Measurements from ENCODE around the gene NADK2. TPM values are rescaled to one million over a fixed set of nuclear protein-coding genes. Genes with fewer than 3 reads are reported as not detected.
A peak's percentile ranks its signal among the peaks of the same experiment; 100 is the strongest.

NADK2 gene
- total and polyA plus RNA-seq, 9 donors = 13.5 to 46.7 (median 26.4) TPM

GRCh38 chr5:36252722-36253365 lies 11.1 kb upstream of the NADK2 start:
- intact Hi-C loops (cut with DNase I) = no loop called here
- Histone ChIP-seq H3K27ac (peak overlapping the region in 1 of 2 donors; percentile 13), H3K4me3 (no peak overlapping the region), H3K4me1 (ENCODE audit: insufficient read depth) (no peaks in the 10 kb centered on the region), H3K27me3 (no peaks in the 10 kb centered on the region), H3K36me3 (no peaks in the 10 kb centered on the region), H3K9me3 (no peaks in the 10 kb centered on the region)
- WGBS, 3 donors = 47 to 49% (median 47%) methylated on average over 3 of the region's 3 CpGs
- DNase-seq = no peak
- no peak for TF ChIP-seq EP300 (IDR thresholded peaks at IDR 0.05)
- no peak for TF ChIP-seq CTCF (IDR thresholded peaks at IDR 0.05)

GRCh38 chr5:36251218-36251617 lies 9.5 kb upstream of the NADK2 start:
- WGBS, 3 donors = 93 to 96% (median 94%) methylated on average over 3 of the region's 3 CpGs

GRCh38 chr5:36250427-36250826 lies 8.7 kb upstream of the NADK2 start:
- Histone ChIP-seq H3K9me3 (no peaks in the 10 kb centered on the region), H3K27ac (peak overlapping the region in 1 of 2 donors; percentile 50), H3K36me3 (no peaks in the 10 kb centered on the region), H3K27me3 (no peaks in the 10 kb centered on the region), H3K4me3 (no peak overlapping the region), H3K4me1 (ENCODE audit: insufficient read depth) (no peaks in the 10 kb centered on the region)
- TF ChIP-seq CTCF (IDR thresholded peaks at IDR 0.05) (no peak), EP300 (IDR thresholded peaks at IDR 0.05) (no peak), POLR2A (IDR thresholded peaks at IDR 0.05) (no peak)
- intact Hi-C loops (cut with DNase I) = no loop called here
- WGBS, 3 donors = 32 to 42% (median 36%) methylated on average over 4 of the region's 4 CpGs
- DNase-seq = no peak

More at GRCh38 chr5:36251218-36251617, 9.5 kb upstream of the NADK2 start:
- TF ChIP-seq CTCF (IDR thresholded peaks at IDR 0.05) (no peak), EP300 (IDR thresholded peaks at IDR 0.05) (no peak), POLR2A (IDR thresholded peaks at IDR 0.05) (no peak)
- Histone ChIP-seq H3K4me3 (no peak overlapping the region), H3K4me1 (ENCODE audit: insufficient read depth) (no peaks in the 10 kb centered on the region), H3K36me3 (no peaks in the 10 kb centered on the region), H3K27ac (peak overlapping the region in 1 of 2 donors; percentile 50), H3K9me3 (no peaks in the 10 kb centered on the region), H3K27me3 (no peaks in the 10 kb centered on the region)
- intact Hi-C loops (cut with DNase I) = no loop called here
- no peak for DNase-seq

GRCh38 chr5:36246036-36246800 lies 4.5 kb upstream of the NADK2 start:
- H3K27ac ChIP-seq = no peak overlapping the region

More at GRCh38 chr5:36246036-36246800, 4.5 kb upstream of the NADK2 start:
- Histone ChIP-seq H3K36me3 (no peaks in the 10 kb centered on the region), H3K4me3 (no peak overlapping the region), H3K4me1 (ENCODE audit: insufficient read depth) (peaks cover 5% of the 10 kb centered on the region), H3K27me3 (no peaks in the 10 kb centered on the region), H3K9me3 (no peaks in the 10 kb centered on the region)
- WGBS, 3 donors = 92 to 96% (median 93%) methylated on average over 10 of the region's 10 CpGs
- intact Hi-C loops (cut with DNase I) = loop anchor here in 3 of 4 donors (10.0 kb wide), 2 partner anchors 59 to 149 kb away; partner anchors contain the start of gene RANBP3L (in 2 of the 3)
- DNase-seq = no peak
- TF ChIP-seq CTCF (IDR thresholded peaks at IDR 0.05) = no peak
- TF ChIP-seq EP300 (IDR thresholded peaks at IDR 0.05) = no peak
- TF ChIP-seq POLR2A (IDR thresholded peaks at IDR 0.05) = no peak

Measured in ovary (tissue), 9 donors.